NCI-H2107 (cell line): ENCODE measurements around the gene CCDC14.
A peak's percentile ranks its signal among the peaks of the same experiment; 100 is the strongest.
"Not testable (repeated sequence)": the region's sequence is repeated elsewhere in the genome, so short reads cannot be mapped to it uniquely, and the experiment has no call there.

Experiments used
- DNase-seq: peaks from one replicate; lab custom pipeline; 2025; lab: John Stamatoyannopoulos, UW

The CCDC14 gene

GRCh38 chr3:123960781-123961507 lies at the start of gene CCDC14:
Gene CCDC14, minus strand, starts transcription at chr3:123961229. Its CDS starts 56 bp downstream, at chr3:123961173.
- DNase-seq = peak; percentile 97

GRCh38 chr3:124008321-124008720 lies 47.3 kb upstream of the CCDC14 start:
- DNase-seq = not testable (repeated sequence)

GRCh38 chr3:124007186-124007585 lies 46.2 kb upstream of the CCDC14 start:
- DNase-seq = no peak

GRCh38 chr3:124002405-124003079 lies 41.5 kb upstream of the CCDC14 start:
- DNase-seq = not testable (repeated sequence)

GRCh38 chr3:124001366-124001765 lies 40.3 kb upstream of the CCDC14 start:
- not testable (repeated sequence) for DNase-seq

- no peak for DNase-seq
Measured at GRCh38 chr3:123997543-123997942, 36.5 kb upstream of the CCDC14 start.

GRCh38 chr3:123993818-123994217 lies 32.8 kb upstream of the CCDC14 start:
- DNase-seq = no peak

GRCh38 chr3:123991730-123992588 lies 30.9 kb upstream of the CCDC14 start, which contains the start of gene ROPN1:
Gene ROPN1, minus strand, starts transcription at chr3:123992124. Its CDS starts 11,643 bp downstream, at chr3:123980481.
- DNase-seq = not testable (repeated sequence)

- DNase-seq = no peak
Measured at GRCh38 chr3:123986427-123986826, 25.4 kb upstream of the CCDC14 start.

- no peak for DNase-seq
Measured at GRCh38 chr3:123984957-123985356, 23.9 kb upstream of the CCDC14 start.

GRCh38 chr3:123984350-123984749 lies 23.3 kb upstream of the CCDC14 start:
- DNase-seq = no peak

- not testable (repeated sequence) for DNase-seq
Measured at GRCh38 chr3:123981317-123981716, 20.3 kb upstream of the CCDC14 start.

- DNase-seq = no peak
Measured at GRCh38 chr3:123980539-123980938, 19.5 kb upstream of the CCDC14 start.

- DNase-seq = not testable (repeated sequence)
Measured at GRCh38 chr3:123979525-123980501, 18.8 kb upstream of the CCDC14 start.

- DNase-seq = not testable (repeated sequence)
Measured at GRCh38 chr3:123976904-123977303, 15.9 kb upstream of the CCDC14 start.

- DNase-seq = not testable (repeated sequence)
Measured at GRCh38 chr3:123976181-123976898, 15.3 kb upstream of the CCDC14 start.

GRCh38 chr3:123975030-123975429 lies 14.0 kb upstream of the CCDC14 start:
- DNase-seq = not testable (repeated sequence)

GRCh38 chr3:123971406-123971805 lies 10.4 kb upstream of the CCDC14 start:
- no peak for DNase-seq

- DNase-seq = not testable (repeated sequence)
Measured at GRCh38 chr3:123967260-123967659, 6.2 kb upstream of the CCDC14 start.

GRCh38 chr3:123966799-123967198 lies 5.8 kb upstream of the CCDC14 start:
- not testable (repeated sequence) for DNase-seq
